Measurements from ENCODE around the gene SLC6A19. TPM values are rescaled to one million over a fixed set of nuclear protein-coding genes. Genes with fewer than 3 reads are reported as not detected.
A peak's percentile ranks its signal among the peaks of the same experiment; 100 is the strongest.

SLC6A19 gene
- total and polyA plus RNA-seq, 2 of the 13 experiments (the other 11 are each of a cell fraction or from before 2014, with no cell fraction given), result 0.02 TPM; not detected in 1

- no peak for TF ChIP-seq GPBP1L1 (CRISPR knock-in tag; IDR thresholded peaks at IDR 0.05)
- no peak for TF ChIP-seq ZFP37 (CRISPR knock-in tag; IDR thresholded peaks at IDR 0.05; ENCODE audit: borderline replicate concordance)
- no peak for TF ChIP-seq POLR2G (IDR thresholded peaks at IDR 0.05; ENCODE audit: low read depth, low read length)
- no peak for TF ChIP-seq HMG20B (CRISPR knock-in tag; conservative IDR thresholded peaks at IDR 0.05)
- no peak for TF ChIP-seq DNMT1 (CRISPR knock-in tag; IDR thresholded peaks at IDR 0.05)
- TF ChIP-seq ZNF468 (CRISPR knock-in tag; IDR thresholded peaks at IDR 0.05), result no peak
- no peak for TF ChIP-seq ZNF362 (CRISPR knock-in tag; IDR thresholded peaks at IDR 0.05; ENCODE audit: borderline replicate concordance)
- no peak for TF ChIP-seq ARHGAP35 (CRISPR knock-in tag; IDR thresholded peaks at IDR 0.05; ENCODE audit: borderline replicate concordance)
- TF ChIP-seq ZBTB44 (CRISPR knock-in tag; IDR thresholded peaks at IDR 0.05), result no peak
- TF ChIP-seq HINFP (CRISPR knock-in tag; IDR thresholded peaks at IDR 0.05; ENCODE audit: low read depth), result no peak
- peak; percentile 49; the same call in 1 of the 2 replicates for TF ChIP-seq UBTF (CRISPR knock-in tag; IDR thresholded peaks at IDR 0.05)
- peak; percentile 81 for TF ChIP-seq ZNF501 (CRISPR knock-in tag; IDR thresholded peaks at IDR 0.05)
- TF ChIP-seq ZNF451 (CRISPR knock-in tag; IDR thresholded peaks at IDR 0.05), result no peak
- no peak for TF ChIP-seq ZXDC (CRISPR knock-in tag; IDR thresholded peaks at IDR 0.05)
- TF ChIP-seq ZNF577 (CRISPR knock-in tag; IDR thresholded peaks at IDR 0.05; ENCODE audit: borderline replicate concordance, low read depth), result no peak
- no peak for TF ChIP-seq TEAD2 (CRISPR knock-in tag; IDR thresholded peaks at IDR 0.05)
- no peak for TF ChIP-seq ZNF891 (CRISPR knock-in tag; IDR thresholded peaks at IDR 0.05)
Observed at GRCh38 chr5:1167728-1168709, 33.4 kb upstream of the SLC6A19 start (continued).

Data from HepG2 (cell line).